ENCODE measurements around the gene PCDH9.

DNA sequence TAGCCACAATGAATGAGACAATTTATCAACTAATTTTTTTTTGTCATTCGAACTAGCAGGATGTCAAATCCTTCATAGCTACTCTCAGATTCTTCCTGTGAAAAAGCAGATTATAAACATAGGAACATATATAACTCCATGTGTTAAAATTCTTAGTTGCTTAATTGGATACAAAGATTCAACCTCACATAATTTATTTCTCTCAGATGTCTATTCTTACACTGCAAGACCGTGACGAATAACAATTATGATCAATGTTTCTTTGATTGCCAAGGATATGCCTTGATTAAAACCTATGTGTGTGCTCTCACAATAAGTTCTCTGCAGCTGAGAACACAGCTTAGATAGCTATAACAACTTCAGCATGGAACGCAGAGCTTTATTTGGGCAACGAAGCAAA is 872.7 kb downstream of the PCDH9 start:
- TF ChIP-seq EZH2 (IDR thresholded peaks at IDR 0.05; ENCODE audit: insufficient read depth, poor library complexity, severe bottlenecking) (no peak), EZH2phosphoT487 (IDR thresholded peaks at IDR 0.05; ENCODE audit: insufficient read depth, low read depth) (no peak)
